Mesothelial cell of epicardium (in vitro differentiated cells): ENCODE results near the gene ETS1. TPM values are rescaled to one million over a fixed set of nuclear protein-coding genes. Genes with fewer than 3 reads are reported as not detected.

Experiments
- DNase-seq, 2 experiments: peaks; one replicate each; pipeline ENCODE4 v3.0.0; 2021; ENCODE audit warnings: low spot score in 2 of 2; ENCODE audit not compliant: unreplicated experiment in 2 of 2
- H3K27ac Mint-ChIP-seq: 2 replicates; pipeline ENCODE4 v1.8.0; 2021; ENCODE audit warnings: mixed read lengths
- H3K27me3 Mint-ChIP-seq: 2 replicates; pipeline ENCODE4 v1.8.0; 2021; ENCODE audit warnings: low read depth, mixed read lengths
- H3K36me3 Mint-ChIP-seq: 2 replicates; pipeline ENCODE4 v1.8.0; 2021; ENCODE audit warnings: mixed read lengths
- H3K4me1 Mint-ChIP-seq: 2 replicates; pipeline ENCODE4 v1.8.0; 2021; ENCODE audit warnings: mixed read lengths
- H3K4me3 Mint-ChIP-seq: 2 replicates; pipeline ENCODE4 v1.8.0; 2021; ENCODE audit warnings: mild to moderate bottlenecking, moderate library complexity, mixed read lengths
- H3K9me3 Mint-ChIP-seq: 2 replicates; pipeline ENCODE4 v1.8.0; 2021; ENCODE audit warnings: mixed read lengths
- CTCF ChIP-seq: fragments of 200-600 bp; sonication (generic); IDR thresholded peaks from one replicate; pipeline ENCODE4 v1.5.0; 2021; ENCODE audit warnings: antibody characterized with exemption; ENCODE audit not compliant: unreplicated experiment
- total RNA-seq: library from RNA; stranded (reverse); gene quantifications from 3 replicates; pipeline ENCODE4 v1.2.1, GENCODE V29; 2021

The ETS1 gene
- total RNA-seq, 1 donor from 2014 or later: 29.7 TPM

GRCh38 chr11:128491195-128491936, 96.0 kb downstream of the ETS1 start:
- Mint-ChIP-seq H3K9me3 (no peaks in the 10 kb centered on the region), H3K36me3 (peaks cover 10% of the 10 kb centered on the region), H3K27ac (no peak overlapping the region), H3K4me1 (peaks cover 23% of the 10 kb centered on the region), H3K27me3 (no peaks in the 10 kb centered on the region), H3K4me3 (no peak overlapping the region)
- no peak for TF ChIP-seq CTCF
- no peak for DNase-seq

GRCh38 chr11:128490092-128490491, 97.3 kb downstream of the ETS1 start:
- Mint-ChIP-seq H3K4me3 (no peak overlapping the region), H3K36me3 (peaks cover 23% of the 10 kb centered on the region), H3K27ac (no peak overlapping the region), H3K27me3 (no peaks in the 10 kb centered on the region), H3K9me3 (no peaks in the 10 kb centered on the region), H3K4me1 (peaks cover 15% of the 10 kb centered on the region)
- TF ChIP-seq CTCF: no peak
- DNase-seq: no peak

GRCh38 chr11:128488471-128488870, 98.9 kb downstream of the ETS1 start:
- peaks cover 37% of the 10 kb centered on the region for H3K36me3 Mint-ChIP-seq
- TF ChIP-seq CTCF: no peak
- H3K4me1 Mint-ChIP-seq: peaks cover 8% of the 10 kb centered on the region
- DNase-seq: no peak
- no peaks in the 10 kb centered on the region for H3K27me3 Mint-ChIP-seq
- no peak overlapping the region for H3K27ac Mint-ChIP-seq
- H3K4me3 Mint-ChIP-seq: no peak overlapping the region
- H3K9me3 Mint-ChIP-seq: no peaks in the 10 kb centered on the region

DNA sequence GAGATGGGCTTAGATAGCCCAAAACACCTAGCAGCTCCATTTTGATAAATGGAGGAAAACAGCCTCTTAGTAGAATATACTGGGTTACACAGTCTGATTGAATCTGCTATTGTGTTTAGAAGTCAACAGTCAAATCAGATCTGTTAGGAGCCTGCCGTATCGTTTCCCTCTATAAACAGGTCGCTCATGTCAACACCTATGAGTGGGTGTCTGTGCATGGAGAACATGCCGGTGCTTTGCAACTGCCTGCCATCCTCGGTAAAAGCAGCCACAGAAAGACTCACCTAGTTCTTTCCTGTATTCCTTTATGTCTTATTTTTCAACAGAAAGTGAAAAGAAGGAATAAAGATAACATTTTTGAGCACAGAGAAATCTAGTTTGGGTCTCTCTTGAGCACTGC, 99.4 kb downstream of the ETS1 start:
- H3K4me3 Mint-ChIP-seq: no peak overlapping the region
- peaks cover 42% of the 10 kb centered on the region for H3K36me3 Mint-ChIP-seq
- no peak for TF ChIP-seq CTCF
- no peak for DNase-seq
- no peaks in the 10 kb centered on the region for H3K9me3 Mint-ChIP-seq
- no peak overlapping the region for H3K27ac Mint-ChIP-seq
- H3K4me1 Mint-ChIP-seq: peaks cover 8% of the 10 kb centered on the region
- no peaks in the 10 kb centered on the region for H3K27me3 Mint-ChIP-seq

DNA sequence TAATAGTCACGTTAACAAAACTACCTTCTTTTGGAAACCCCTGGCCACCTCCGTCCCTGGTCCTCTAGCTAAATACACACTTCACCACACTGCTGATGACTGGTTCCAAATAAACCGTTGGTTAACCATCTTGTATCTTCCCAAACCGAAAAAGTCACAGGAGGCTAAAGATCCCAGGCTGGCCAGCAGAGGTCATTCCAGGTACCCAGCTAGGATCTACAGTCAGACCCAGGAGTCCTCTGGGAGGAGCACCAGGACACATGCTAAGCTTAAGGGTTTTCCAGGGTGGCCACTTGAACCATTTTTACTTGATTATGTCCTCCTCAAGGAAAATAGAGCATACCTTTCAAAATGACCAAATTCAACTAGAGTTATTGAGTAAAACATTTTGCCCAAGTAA, 103.2 kb downstream of the ETS1 start:
- H3K27me3 Mint-ChIP-seq: no peaks in the 10 kb centered on the region
- no peak for TF ChIP-seq CTCF
- H3K36me3 Mint-ChIP-seq: peaks cover 52% of the 10 kb centered on the region
- no peaks in the 10 kb centered on the region for H3K9me3 Mint-ChIP-seq
- peaks cover 38% of the 10 kb centered on the region for H3K4me1 Mint-ChIP-seq
- no peak overlapping the region for H3K4me3 Mint-ChIP-seq
- no peak overlapping the region for H3K27ac Mint-ChIP-seq
- no peak for DNase-seq
